SIG-M5 treated with dmso at 0.1 percent for 504 hours (cell line): ENCODE results near the gene SVOP.
"Not testable (repeated sequence)": the region's sequence is repeated elsewhere in the genome, so short reads cannot be mapped to it uniquely, and the experiment has no call there.

ENCODE experiments used
- DNase-seq: peaks from one replicate; lab custom pipeline; 2025; ENCODE audit not compliant: unreplicated experiment; lab: John Stamatoyannopoulos, UW

SVOP gene

DNA sequence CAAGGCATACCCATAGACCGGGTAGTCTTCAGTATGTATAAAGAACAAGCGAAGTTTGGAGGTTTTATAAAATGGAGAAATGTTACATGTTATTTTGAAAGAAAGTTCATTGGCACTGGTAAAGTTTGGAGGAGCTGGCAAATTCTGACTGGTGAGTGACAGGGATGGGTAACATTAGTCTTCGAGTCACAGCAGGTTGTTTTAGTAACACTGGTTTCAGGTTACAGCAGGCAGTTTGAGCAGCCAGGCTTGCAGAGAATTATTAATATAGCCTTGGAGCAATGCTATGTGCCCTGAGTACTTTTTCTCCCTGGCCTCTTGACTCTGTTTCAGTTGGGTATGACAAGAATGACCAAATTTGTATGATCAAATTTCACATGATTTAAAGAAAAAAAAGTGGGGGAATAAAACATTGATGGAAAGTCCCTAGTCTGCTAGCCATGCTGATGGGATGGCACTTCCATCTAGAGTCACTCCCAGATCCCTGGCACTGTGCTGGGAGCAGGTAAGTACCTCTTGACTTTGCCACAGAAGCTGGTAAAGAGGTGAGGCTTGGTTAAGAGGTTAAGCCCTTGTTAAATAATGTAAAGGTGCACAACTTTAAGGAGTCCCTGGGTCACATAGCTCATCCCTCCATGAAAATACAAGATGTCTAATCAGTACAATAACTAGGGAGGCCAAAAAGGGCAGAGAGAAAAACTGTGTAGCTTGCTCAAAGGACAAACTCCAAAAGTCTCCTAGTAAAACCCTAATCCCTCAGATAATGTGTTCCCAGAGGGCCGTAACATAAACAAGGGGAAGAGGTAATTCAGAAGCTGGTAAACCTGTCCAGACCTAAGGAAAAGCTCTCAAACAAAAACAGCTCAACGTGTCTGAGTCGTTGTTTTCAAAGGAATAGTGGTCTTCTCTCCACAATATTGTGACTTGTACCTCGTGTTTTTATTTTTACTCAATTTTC is 12.7 kb upstream of the SVOP start:
- no peak for DNase-seq

DNA sequence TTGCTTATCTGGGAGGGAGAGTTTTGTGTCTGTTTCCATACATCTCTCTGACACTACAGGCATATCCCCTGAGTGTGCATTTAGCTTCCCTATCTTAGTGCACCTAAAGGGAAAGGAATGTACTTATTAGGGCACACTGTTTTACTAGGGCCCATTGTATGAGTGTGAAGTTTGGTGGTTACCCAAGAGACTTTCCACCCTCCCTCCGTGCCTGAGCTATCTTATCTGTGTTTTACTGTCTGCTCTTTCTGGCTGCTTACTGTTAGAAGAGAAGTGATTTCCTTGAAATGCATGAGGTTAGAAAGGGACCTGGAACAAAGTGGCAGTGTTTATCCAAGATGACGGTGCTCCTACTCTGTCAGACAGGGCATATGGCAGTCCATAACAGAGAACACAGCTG is 8.5 kb upstream of the SVOP start:
- no peak for DNase-seq

DNA sequence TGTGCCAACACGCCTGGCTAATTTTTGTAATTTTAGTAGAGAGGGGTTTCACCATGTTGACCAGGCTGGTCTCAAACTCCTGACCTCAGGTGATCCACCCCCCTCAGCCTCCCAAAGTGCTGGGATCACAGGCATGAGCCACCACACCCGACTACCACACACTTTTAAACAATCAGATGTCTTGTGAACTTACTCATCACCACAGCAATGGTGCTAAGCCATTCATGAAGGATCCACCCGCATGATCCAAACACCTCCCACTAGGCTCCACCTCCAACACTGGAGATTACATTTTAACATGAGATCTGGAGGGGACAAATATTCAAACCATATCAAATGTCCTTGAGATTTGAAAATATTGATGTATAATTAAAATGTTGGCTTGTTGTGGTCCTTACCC is 7.8 kb upstream of the SVOP start:
- not testable (repeated sequence) for DNase-seq

DNA sequence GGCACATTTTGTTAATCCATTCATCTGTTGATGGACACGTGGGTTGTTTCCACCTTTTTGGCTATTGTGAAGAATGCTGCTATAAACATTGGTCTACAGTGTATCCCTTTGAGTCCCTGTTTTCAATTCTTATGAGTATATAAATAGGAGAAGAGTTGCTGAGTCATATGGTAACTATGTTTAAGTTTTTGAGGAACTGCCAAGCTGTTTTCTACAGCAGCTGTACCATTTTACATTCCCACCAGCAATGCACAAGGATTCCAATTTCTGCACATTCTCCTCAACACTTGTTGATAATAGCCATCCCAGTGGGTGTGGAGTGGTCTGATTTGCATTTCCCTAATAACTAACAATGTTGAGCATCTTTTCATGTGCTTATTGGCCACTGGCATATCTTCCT is 6.9 kb upstream of the SVOP start:
- peak; percentile 42 for DNase-seq

DNA sequence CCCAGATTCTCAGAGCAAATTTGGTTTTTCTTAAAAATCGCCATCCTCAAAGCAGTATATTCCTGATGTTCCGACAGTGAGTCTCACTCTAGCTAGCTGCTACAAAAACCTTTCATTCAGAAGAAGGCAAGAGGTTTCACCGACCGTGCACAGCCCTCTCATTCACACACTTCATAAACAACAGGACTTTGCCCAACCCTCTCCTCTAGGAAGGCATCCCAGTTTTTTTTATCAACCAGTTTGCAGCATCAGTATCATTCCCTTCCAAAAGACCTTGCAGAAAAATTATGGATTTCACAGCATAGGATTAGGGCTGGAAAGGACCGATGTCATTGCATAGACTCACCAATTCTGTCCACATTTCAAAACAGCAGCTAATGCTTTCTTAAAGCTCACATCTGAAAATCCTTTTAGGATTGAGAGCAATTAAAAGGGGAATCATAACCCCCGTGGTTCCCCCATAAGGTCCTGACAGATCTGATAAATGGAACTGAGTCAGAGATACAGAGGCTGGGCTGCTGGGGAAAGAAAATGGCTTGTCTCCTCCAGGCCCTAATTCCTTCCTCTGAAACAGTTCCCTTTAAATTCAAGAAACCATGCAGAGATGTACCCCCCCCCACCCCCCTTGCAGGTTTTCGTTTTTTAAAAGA is 597 bp downstream of the SVOP start:
- no peak for DNase-seq

DNA sequence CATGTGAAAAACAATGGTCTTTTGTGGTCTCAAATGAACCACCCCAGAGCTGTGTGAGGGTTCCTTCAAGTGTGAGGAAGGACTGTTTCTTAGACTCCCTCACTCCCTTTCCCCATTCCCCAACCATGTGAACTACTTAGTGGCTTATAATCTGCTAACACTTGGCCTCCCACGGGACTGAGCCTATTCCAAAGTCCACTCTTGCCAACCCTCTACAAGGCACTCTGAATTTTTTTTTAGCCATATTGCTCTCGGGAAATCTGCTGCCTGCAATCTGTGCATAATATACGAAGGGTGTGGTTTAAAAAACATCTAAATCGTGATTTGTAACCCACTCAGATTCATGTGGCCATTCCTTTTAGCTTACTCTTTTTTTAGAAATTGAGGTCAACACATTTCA is 2.6 kb downstream of the SVOP start:
- DNase-seq, result no peak

DNA sequence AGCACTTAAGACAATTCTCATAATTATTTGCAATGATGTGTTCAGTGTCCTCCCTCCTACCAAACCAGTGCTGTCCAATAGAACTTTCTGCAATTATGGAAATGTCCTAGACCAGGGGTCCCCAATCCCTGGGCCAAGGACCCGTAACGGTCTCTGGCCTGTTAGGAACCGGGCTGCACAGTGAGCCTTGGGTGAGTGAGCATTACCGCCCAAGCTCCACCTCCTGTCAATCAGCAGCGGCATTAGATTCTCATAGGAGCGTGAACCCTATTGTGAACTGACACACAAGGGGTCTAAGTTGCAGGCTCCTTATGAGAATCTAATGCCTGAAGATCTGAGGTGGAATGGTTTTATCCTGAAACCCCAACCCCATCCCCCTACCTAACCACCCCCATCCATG is 3.9 kb downstream of the SVOP start:
- DNase-seq, result no peak

DNA sequence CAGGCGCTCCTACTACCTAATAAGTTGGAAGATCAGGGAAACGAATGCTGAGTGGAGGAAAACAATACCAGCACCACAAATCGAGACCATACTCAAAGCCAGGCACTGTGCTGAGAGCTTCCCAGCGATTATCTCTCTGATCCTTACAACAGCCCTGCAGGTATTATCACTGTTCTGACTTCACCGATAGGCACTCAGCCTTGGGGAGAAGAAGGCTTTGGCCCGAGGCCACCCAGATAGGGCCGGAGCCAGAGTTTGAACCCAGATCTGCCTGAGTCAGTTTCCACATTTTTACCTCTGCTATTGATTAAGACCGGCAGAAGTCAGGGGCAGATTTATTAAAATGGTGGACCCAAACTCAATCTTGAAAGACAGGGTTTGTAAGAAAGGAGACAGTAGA is 4.9 kb downstream of the SVOP start:
- DNase-seq, result no peak

DNA sequence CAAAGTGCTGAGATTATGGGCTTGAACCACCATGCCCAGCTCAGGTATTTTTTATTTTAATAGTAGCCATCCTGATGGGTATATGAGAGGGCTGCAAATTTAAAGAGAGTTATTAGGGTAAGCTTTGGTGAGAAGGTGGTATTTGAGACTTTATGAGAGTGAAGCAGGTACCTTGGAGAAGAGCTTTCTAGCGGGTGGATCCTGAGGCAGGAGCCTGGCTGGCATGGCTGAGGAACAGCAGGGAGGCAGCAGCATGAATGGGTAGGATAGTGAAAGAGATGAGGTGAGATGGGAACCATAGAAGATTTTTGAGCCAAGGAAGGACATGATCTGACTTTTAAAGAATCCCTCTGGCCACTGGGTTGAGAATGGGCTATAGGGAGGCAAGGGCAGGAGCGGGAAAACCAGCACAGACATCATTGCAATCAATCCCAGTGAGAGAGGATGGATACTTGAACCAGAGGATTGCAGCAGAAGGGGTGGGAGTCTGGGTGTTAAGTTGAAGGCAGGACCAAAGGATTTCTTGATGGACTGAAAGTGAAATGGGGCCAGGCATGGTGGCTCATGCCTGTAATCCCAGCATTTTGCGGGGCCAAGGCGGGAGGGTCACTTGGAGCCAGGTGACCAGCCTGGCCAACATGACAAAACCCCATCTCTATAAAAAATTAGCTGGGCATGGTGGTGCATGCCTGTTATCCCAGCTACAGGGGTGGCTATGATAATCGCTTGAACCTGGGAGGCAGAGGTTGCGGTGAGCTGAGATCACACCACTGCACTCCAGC is 5.7 kb downstream of the SVOP start:
- no peak for DNase-seq

DNA sequence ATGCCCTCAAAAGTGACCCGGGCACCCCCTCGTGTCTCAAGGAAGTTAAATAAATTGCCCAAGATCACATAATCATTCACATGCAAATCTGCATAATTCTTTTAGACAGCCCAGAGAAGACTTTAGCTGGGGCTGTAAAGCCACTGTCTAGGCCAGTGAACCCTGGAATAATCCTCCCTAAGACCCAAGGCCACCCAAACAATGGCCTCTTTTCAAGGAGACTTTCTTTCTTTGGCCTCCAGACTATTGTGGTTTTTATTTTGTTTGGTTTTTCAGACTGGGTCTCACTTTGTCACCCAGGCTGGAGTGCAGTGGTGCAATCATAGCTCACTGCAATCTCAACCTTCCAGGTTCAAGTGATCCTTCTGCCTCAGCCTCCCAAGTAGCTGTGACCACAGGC is 10.6 kb downstream of the SVOP start:
- no peak for DNase-seq

DNA sequence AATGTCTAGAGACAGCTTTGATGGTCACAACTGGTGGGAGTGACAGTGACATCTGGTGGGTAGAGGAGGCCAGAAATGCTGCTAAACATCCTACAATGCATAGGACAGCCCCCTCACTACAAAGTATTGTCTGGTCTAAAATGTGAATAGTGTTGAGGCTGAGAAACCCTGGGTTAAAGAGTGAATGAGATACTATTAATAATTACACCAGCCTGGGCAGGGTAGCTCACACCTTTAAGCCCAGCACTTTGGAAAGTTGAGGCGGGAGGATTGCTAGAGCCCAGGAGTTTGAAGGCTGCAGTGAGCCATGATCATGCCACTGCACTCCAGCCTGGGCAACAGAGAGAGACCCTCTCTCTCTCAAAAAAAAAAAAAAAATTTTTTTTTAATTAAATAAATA is 11.1 kb downstream of the SVOP start:
- no peak for DNase-seq

DNA sequence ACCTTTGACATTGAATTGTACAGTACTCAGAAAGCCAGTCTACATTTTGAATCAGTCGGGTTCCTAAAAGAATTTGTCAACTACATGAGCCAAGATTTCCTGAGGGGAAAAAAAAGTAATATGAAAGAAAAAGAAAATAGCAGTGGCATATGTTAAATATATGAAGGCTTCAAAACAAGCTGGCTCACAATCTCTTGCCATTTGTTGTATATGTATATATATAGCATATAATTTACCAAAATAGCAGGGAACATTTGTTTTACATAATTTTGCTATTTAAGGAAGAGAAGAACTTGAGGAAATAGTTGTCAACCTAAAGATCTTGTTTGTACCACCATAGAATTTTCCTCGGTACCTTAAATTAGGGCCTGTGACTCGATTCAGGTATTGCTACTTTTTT is 16.9 kb downstream of the SVOP start:
- DNase-seq, result no peak

DNA sequence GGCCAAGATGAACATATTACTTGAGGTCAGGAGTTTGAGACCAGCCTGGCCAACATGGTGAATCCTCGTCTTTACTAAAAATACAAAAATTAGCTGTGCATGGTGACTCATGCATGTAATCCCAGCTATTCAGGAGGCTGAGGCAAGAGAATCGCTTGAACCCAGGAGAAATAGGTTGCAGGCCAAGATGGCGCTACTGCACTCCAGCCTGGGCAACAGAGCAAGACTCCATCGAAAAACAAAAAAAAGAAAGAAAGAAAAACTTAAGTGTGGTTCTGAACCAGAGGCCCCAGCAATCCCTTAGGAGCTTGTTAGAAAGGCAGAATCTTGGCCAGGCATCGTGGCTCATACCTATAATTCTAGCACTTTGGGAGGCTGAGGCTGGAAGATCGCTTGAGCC is 24.5 kb downstream of the SVOP start:
- DNase-seq, result no peak

DNA sequence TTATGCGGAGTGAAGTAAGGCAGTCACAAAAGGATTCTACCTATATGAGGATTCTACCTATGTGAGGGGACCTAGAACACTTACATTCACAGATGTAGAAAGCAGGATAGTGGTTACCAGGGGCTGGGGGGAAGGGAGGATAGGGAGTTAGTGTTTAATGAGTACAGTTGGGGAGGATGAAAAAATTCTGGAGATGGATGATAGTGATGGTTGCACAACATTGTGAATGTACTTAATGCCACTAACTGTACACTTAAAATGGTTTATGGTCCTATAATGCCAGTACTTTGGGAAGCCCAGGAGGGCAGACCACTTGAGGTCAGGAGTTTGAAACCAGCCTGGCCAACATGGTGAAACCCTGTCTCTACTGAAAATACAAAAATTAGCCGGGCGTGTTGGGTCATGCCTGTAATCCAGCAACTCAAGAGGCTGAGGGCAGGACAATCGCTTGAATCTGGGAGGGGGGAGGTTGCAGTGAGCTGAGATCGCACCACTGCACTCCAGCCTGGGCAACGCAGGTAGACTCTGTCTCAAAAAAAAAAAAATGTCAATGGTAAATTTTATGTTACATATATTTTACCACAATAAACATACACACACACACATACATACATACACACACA is 25.4 kb downstream of the SVOP start:
- DNase-seq, result no peak

DNA sequence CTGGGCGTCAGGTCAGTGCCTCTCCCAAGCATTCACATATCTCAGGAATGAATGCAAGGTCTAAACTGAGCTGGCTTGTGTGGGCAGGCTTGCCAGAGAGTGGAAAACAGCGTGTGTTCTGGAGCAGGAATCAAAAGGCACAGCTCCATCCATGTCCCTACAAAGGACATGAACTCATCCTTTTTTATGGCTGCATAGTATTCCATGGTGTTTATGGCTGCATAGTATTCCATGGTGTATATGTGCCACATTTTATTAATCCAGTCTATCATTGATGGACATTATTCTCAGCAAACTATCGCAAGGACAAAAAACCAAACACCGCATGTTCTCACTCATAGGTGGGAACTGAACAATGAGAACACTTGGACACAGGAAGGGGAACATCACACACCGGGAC is 30.8 kb downstream of the SVOP start:
- not testable (repeated sequence) for DNase-seq

DNA sequence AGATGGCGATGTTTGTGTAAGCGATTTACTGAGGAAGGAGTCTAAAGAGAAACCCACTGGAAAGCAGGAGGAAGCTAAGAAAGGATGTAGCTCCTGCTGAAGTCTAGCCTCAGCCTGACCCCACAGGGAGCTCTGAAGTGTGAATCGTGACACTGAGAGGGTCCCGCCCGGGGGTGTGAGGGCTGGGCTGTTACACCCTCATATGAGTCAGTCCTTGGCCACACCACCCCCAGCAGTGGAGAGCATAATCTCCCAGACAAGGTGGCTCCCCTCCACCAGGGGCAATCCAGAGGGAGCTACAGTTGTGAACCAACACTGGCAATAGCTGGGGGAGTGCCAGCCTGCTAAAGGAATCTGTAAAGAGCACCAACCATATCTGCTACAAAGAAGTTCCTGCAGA is 31.5 kb downstream of the SVOP start:
- no peak for DNase-seq

DNA sequence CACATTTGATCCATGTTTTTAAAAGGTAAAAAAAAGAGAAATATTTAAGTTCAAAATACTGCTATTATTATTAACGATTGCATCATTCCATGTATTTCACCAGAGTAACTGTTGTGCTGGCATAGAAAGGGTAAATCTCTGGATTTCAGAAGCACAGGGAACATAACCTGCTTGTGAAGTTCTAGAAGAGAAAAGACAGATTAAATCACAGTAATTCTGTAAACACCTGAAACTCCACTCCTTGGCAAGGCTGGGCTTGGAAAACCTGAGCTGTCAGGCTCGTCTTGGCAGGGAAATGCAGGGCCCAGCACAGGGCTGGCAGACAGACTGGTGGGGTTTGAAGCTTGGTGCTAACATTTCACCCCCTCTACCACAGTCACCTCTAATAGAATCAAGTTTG is 35.1 kb downstream of the SVOP start:
- DNase-seq, result no peak

DNA sequence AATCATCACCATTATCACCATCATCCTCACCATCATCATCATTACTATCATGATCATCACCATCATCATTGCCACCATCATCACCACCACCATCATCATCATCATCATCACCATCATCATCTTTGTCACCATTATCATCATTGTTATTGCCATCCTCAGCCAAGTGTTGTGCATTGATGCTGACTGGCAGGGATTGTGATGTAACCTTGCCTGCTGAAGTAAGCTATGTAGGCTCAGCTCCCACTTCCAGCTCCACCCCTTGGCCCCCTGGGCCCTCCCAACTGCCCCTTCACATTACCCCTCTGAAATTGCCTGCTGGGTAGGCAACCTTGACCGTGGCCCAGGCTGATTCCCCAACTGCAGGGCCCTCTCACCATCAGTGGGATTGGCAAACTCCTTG is 37.6 kb downstream of the SVOP start:
- DNase-seq, result no peak

DNA sequence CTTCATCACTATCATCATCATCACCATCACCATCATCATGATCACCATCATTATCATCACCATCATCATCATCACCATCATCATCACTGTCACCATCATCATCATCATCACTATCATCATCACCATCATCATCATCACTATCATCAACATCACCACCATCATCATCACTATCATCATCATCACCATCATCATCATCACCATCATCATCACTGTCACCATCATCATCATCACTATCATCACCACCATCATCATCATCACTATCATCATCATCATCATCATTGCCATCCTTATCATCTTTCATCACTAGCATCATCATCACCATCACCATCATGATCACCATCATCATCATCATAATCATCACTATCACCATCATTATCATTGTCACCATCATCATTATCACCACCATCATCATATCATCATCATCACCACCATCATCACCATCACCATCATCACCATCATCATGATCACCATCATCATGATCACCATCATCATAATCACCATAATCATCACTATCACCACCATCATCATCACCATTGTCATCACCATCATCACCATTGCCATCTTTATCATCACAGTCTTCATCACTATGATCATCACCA is 38.1 kb downstream of the SVOP start:
- DNase-seq, result no peak

DNA sequence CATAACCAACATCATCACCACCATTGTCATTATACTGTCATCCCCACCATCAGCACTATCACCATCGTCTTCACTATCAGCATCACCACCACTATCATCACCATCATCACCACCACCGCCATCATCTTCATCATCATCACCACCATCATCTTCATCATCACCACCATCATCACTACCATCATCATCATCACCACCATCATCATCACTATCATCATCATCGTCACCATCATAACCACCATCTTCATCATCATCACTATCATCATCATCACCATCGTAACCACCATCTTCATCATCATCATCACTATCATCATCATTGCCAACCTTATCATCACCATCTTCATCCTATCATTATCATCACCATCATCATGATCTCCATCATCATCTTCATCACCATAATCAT is 39.0 kb downstream of the SVOP start:
- DNase-seq, result no peak
